Bronchial epithelial cell (primary cell): ENCODE results near the gene MRC1. TPM values are rescaled to one million over a fixed set of nuclear protein-coding genes. Genes with fewer than 3 reads are reported as not detected.

Source experiments
- DNase-seq: peaks from one replicate; pipeline ENCODE4 v3.0.0-alpha.2; 2010; ENCODE audit warnings: low read depth
- FAIRE-seq: peaks from 2 replicates; lab custom pipeline; 2011; peaks lifted over from hg19 to GRCh38; lab: Jason Lieb, UNC
- H3K27me3 ChIP-seq: 2 replicates; pipeline ENCODE4 v1.5.1; 2011; ENCODE audit warnings: low read length; ENCODE audit not compliant: control insufficient read depth, insufficient read depth
- H3K36me3 ChIP-seq: 2 replicates; pipeline ENCODE4 v1.5.1; 2011; ENCODE audit warnings: low read length; ENCODE audit not compliant: control insufficient read depth, insufficient read depth
- H3K4me3 ChIP-seq: 2 replicates; pipeline ENCODE4 v1.5.1; 2011; ENCODE audit warnings: mild to moderate bottlenecking, low read depth, low read length, control low read depth
- total RNA-seq: library from RNA; depleted of rRNA; stranded (reverse); fragments of >200 nt; gene quantifications from 2 replicates; pipeline ENCODE4 v1.2.1, GENCODE V29; 2014
- TF ChIP-seq, protein P1 (sequence below): IDR thresholded peaks from 2 replicates; pipeline ENCODE4 v1.5.1; 2011; ENCODE audit warnings: mild to moderate bottlenecking, moderate library complexity, low read length, control low read depth, inconsistent platforms; ENCODE audit not compliant: insufficient read depth, severe bottlenecking

MRC1 gene
- total RNA-seq, 1 donor from 2014 or later = under 0.01 TPM

DNA sequence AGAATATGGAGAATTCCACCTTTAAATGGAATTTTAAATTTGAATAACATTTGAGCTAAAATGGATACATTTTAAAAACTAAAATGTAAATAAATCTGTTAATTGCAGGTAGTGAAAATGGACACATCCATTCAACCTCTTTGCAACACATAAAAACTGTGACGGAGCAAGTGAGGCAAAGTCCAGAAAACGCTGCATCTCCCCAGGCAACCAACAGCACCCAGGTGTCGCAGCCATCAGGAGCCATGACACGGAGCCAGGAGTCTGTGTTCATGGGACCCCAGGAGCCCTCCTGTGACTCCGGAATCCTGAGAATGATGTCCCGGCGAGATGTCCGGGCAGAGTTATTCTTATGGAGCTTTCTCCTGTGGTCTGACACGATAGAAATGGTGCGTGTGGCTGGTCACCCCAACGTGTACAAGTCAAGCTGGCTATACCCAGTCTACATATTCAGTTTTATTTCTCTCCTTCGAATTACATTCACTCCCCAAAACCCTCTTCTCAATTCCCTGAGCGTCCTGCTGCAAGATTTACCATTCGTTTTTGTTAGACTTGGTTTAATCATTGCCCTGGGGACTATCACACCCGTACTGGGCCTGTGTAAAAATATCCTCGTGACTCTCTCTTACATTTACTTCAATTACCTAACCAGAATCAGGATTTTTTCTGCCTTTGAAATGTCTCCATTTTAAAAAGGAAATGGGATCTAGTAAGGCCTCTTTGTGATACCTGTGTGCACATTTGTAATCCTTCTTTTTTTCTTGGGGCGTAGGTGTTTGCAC lies 13.1 kb upstream of the MRC1 start:
- H3K4me3 ChIP-seq = no peak overlapping the region
- FAIRE-seq = no peak
- no peaks in the 10 kb centered on the region for H3K36me3 ChIP-seq
- H3K27me3 ChIP-seq = no peaks in the 10 kb centered on the region
- TF ChIP-seq, protein P1, sequence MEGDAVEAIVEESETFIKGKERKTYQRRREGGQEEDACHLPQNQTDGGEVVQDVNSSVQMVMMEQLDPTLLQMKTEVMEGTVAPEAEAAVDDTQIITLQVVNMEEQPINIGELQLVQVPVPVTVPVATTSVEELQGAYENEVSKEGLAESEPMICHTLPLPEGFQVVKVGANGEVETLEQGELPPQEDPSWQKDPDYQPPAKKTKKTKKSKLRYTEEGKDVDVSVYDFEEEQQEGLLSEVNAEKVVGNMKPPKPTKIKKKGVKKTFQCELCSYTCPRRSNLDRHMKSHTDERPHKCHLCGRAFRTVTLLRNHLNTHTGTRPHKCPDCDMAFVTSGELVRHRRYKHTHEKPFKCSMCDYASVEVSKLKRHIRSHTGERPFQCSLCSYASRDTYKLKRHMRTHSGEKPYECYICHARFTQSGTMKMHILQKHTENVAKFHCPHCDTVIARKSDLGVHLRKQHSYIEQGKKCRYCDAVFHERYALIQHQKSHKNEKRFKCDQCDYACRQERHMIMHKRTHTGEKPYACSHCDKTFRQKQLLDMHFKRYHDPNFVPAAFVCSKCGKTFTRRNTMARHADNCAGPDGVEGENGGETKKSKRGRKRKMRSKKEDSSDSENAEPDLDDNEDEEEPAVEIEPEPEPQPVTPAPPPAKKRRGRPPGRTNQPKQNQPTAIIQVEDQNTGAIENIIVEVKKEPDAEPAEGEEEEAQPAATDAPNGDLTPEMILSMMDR = no peak
- DNase-seq = no peak

DNA sequence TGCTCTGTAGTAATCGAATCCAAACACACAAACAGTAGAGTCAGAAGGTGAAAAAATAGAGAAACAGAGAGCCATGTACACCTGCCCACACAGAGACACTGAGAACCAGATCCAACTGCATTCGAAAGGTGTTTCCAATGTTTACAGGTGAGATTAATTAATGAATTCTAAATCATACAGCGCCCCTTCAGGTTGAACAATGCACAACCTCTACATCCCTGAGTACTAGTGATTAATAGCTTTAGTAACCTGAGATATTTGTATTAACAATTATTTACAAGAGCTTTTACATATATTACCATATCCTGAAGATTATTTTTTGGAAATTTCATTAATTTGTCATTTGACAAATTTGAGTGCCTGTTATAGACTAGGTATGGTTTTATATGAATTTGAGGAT lies 7.6 kb upstream of the MRC1 start:
- FAIRE-seq = no peak
- DNase-seq = no peak
- Histone ChIP-seq H3K4me3 (no peak overlapping the region), H3K36me3 (no peaks in the 10 kb centered on the region), H3K27me3 (no peaks in the 10 kb centered on the region)
- TF ChIP-seq, protein P1 = no peak

DNA sequence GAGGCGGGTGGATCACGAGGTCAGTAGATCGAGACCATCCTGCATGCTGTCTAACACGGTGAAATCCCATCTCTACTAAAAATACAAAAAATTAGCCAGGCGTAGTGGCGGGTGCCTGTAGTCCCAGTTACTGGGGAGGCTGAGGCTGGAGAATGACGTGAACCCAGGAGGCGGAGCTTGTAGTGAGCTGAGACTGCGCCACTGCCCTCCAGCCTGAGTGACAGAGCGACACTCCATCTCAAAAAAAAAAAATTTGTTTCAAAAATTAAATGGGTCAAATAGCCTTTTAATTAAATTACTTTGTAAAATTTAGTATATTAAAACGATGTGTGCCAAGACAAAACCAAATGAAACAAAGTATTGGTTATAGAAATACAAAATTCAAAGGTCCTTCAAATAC lies 6.8 kb upstream of the MRC1 start:
- TF ChIP-seq, protein P1 = no peak
- FAIRE-seq = no peak
- DNase-seq = no peak
- H3K27me3 ChIP-seq = no peaks in the 10 kb centered on the region
- no peak overlapping the region for H3K4me3 ChIP-seq
- no peaks in the 10 kb centered on the region for H3K36me3 ChIP-seq

DNA sequence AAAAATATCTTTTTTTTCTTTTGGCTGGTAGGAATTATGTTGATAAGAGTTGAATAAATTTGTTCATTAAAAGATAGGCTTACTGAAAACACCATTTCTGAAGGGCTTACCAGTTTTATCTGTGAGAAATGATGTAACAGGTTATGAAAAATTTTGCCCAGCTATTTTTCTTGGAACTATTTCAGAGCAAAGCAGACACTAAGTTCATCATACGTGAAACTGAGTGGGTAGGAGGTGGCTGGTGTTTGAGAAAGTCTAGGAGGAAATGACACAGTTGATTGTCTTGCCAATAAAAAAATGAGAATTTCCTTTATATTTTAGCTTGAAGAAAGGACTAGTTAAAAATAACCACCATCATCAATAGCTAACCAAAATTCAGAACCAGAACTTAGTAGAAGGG lies 6.2 kb upstream of the MRC1 start:
- Histone ChIP-seq H3K36me3 (no peaks in the 10 kb centered on the region), H3K27me3 (no peaks in the 10 kb centered on the region), H3K4me3 (no peak overlapping the region)
- TF ChIP-seq, protein P1 = no peak
- DNase-seq (peak; percentile 12), FAIRE-seq (no peak)

DNA sequence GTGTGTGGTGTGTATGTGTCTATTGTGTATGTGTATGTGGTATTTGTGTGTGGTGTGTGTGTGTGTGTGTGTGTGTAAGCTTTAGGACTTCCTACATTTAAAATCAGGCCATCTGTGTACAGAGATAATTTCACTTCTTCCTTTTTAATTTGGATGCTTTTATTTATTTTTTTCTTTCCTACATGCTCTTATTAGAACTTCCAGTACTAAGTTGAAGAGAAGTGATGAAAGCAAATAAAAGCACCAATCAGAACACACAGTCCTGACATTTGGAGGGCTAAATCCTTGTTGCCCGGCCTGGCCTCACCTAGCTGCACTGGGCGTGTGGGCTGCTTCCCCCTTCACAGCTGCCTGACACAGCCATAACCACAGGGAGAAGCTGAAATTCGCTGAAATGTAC lies 3.8 kb upstream of the MRC1 start:
- FAIRE-seq = no peak
- Histone ChIP-seq H3K36me3 (no peaks in the 10 kb centered on the region), H3K27me3 (no peaks in the 10 kb centered on the region), H3K4me3 (no peak overlapping the region)
- DNase-seq = no peak
- TF ChIP-seq, protein P1 = no peak
